Measurements from ENCODE around the gene CWC25. TPM values are rescaled to one million over a fixed set of nuclear protein-coding genes. Genes with fewer than 3 reads are reported as not detected.

Gene CWC25
- total RNA-seq, 1 donor from 2014 or later, result 13.0 TPM

DNA sequence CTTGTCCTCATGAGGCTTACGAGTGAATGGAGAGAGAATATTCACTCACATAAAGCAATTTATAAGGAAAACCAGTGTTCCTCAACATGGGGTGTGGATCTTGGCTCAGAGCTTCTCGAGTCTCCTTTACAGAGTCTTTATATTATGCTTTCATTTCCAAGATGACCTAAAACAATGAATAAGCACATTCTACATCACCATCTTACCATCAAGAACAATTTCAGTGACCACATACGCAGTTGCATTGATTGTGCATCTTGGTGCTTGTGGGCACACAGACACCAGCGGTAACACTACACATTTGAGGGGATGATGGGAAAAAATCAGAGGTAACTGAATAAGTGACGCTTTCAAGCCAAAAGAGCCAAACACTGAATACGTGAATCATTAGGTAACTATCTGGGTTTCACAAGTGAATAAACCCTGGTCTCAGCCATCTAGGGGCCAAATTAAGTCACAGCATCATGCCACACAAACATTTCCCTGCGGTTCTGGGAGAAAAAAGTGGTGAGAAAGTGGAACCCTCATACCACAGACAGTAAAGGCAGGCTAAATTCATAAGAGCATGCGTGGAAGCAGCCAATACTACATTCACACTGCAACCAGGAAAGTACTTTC lies 9.4 kb downstream of the CWC25 start:
- peaks cover 2% of the 10 kb centered on the region for H3K27me3 Mint-ChIP-seq (ENCODE audit: unreplicated experiment)
- H3K4me1 Mint-ChIP-seq (ENCODE audit: low read depth, unreplicated experiment), result no peaks in the 10 kb centered on the region
- no peak overlapping the region for H3K27ac Mint-ChIP-seq (ENCODE audit: unreplicated experiment)
- DNase-seq, result no peak
- H3K9me3 Mint-ChIP-seq (ENCODE audit: unreplicated experiment), result peaks cover 3% of the 10 kb centered on the region
- no peak overlapping the region for H3K4me3 Mint-ChIP-seq (ENCODE audit: unreplicated experiment)
- peaks cover 2% of the 10 kb centered on the region for H3K36me3 Mint-ChIP-seq (ENCODE audit: unreplicated experiment)
- TF ChIP-seq, protein P1, sequence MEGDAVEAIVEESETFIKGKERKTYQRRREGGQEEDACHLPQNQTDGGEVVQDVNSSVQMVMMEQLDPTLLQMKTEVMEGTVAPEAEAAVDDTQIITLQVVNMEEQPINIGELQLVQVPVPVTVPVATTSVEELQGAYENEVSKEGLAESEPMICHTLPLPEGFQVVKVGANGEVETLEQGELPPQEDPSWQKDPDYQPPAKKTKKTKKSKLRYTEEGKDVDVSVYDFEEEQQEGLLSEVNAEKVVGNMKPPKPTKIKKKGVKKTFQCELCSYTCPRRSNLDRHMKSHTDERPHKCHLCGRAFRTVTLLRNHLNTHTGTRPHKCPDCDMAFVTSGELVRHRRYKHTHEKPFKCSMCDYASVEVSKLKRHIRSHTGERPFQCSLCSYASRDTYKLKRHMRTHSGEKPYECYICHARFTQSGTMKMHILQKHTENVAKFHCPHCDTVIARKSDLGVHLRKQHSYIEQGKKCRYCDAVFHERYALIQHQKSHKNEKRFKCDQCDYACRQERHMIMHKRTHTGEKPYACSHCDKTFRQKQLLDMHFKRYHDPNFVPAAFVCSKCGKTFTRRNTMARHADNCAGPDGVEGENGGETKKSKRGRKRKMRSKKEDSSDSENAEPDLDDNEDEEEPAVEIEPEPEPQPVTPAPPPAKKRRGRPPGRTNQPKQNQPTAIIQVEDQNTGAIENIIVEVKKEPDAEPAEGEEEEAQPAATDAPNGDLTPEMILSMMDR (IDR thresholded peaks at IDR 0.05; ENCODE audit: partially characterized antibody, unreplicated experiment), result no peak

DNA sequence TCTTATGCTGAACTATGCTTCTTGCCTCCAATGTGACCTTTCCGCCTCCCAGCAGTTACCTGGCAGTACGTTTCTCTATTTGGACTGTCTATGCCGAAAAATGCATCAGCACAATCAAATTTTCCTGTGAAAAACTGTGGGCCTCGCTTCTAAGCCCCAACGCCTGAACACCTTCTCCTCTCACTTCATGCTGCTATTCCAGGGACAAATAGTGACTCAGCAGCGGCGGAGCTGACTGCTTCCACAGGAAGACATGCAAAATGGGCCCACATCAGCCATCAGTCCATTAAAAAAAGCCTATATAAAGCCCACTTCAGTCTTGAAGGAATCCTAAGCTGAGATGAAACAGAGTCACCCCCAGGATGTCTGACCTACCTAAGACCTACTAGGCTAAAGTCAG lies 15.3 kb downstream of the CWC25 start:
- no peak for DNase-seq
- TF ChIP-seq, protein P1 (IDR thresholded peaks at IDR 0.05; ENCODE audit: partially characterized antibody, unreplicated experiment), result no peak
- H3K36me3 Mint-ChIP-seq (ENCODE audit: unreplicated experiment), result no peaks in the 10 kb centered on the region
- H3K27ac Mint-ChIP-seq (ENCODE audit: unreplicated experiment), result no peak overlapping the region
- peaks cover 1% of the 10 kb centered on the region for H3K9me3 Mint-ChIP-seq (ENCODE audit: unreplicated experiment)
- no peaks in the 10 kb centered on the region for H3K27me3 Mint-ChIP-seq (ENCODE audit: unreplicated experiment)
- no peak overlapping the region for H3K4me3 Mint-ChIP-seq (ENCODE audit: unreplicated experiment)
- H3K4me1 Mint-ChIP-seq (ENCODE audit: low read depth, unreplicated experiment), result no peaks in the 10 kb centered on the region

DNA sequence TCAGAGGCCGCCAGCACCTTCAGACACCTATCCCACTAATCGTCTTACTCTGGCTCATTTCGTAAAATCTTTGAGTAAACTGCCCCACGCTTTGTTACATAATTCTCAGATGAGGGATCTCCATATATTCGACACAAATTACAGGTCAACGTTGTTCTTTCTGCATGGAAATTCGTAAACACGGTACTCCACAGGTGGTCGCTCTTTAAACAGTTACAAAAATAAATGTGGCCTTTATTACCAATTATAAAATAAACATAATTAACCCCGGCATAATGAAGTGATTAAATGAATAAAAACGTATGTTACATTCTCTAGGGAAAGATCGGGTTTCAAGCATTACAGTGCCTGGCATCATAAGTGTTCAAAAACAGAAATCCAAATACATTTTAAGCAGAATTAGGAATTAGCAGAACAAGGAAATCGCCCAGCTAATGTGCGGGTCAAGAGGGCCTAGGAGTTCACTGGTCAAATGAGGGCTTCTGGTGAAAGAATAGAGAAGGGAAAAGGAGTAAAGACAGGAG lies 24.8 kb downstream of the CWC25 start:
- no peak for DNase-seq
- TF ChIP-seq, protein P1 (IDR thresholded peaks at IDR 0.05; ENCODE audit: partially characterized antibody, unreplicated experiment), result no peak
- peaks cover 17% of the 10 kb centered on the region for H3K36me3 Mint-ChIP-seq (ENCODE audit: unreplicated experiment)

DNA sequence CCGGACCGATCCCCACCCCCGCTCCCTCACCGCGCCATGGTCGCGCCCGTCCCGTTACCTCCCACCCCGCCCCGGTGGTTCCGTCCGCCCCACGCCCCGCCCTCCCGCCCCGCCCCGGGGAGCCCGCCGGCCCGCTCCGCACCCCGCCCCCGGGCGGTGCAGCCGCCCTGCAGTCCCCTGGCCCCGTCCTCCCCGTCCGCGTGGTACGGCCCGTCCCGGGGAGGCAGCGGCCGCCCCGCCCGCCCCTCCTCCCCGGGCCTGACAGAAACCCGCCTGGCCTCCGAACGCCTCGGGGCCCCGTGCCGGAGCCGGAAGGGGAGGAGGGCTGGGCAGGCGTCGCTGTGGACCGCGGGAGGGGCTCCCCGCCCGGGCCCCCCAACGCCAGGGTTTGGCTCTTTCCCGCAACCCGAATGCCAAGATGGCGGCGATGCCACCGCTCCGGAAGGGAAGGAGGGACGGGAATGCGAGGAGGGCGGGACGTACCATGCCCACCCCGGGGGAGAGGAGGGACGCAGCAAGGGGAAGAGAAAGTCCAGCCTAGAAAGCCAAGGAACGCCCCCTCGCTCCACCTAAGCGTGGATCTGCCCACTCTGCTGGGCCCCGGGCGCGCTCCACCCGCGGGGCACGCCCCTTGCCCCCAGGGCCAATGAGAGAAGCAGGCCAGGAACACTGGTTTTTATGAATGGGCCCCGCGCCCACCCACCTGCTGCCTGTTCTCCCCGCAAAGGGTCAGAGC lies 25.5 kb downstream of the CWC25 start, which contains the start of gene PIP4K2B:
Gene PIP4K2B, minus strand, starts transcription at position 56 of the 736 bp plus-strand sequence. CDS start 132 bp downstream, outside the sequence.
- H3K36me3 Mint-ChIP-seq (ENCODE audit: unreplicated experiment), result peaks cover 17% of the 10 kb centered on the region

More for the DNA sequence above, 24.8 kb downstream of the CWC25 start:
- H3K27me3 Mint-ChIP-seq (ENCODE audit: unreplicated experiment), result peaks cover 12% of the 10 kb centered on the region
- H3K4me1 Mint-ChIP-seq (ENCODE audit: low read depth, unreplicated experiment), result peaks cover 20% of the 10 kb centered on the region
- peaks cover 9% of the 10 kb centered on the region for H3K9me3 Mint-ChIP-seq (ENCODE audit: unreplicated experiment)
- H3K4me3 Mint-ChIP-seq (ENCODE audit: unreplicated experiment), result peak overlapping the region; percentile 84
- peak overlapping the region; percentile 62 for H3K27ac Mint-ChIP-seq (ENCODE audit: unreplicated experiment)

More for the DNA sequence above, 25.5 kb downstream of the CWC25 start, which contains the start of gene PIP4K2B:
- Mint-ChIP-seq H3K27ac (ENCODE audit: unreplicated experiment) (peak within 1 kb of the TSS; percentile 80), H3K27me3 (ENCODE audit: unreplicated experiment) (peaks cover 12% of the 10 kb centered on the region), H3K4me1 (ENCODE audit: low read depth, unreplicated experiment) (peaks cover 20% of the 10 kb centered on the region), H3K4me3 (ENCODE audit: unreplicated experiment) (peak within 1 kb of the TSS; percentile 94), H3K9me3 (ENCODE audit: unreplicated experiment) (peaks cover 9% of the 10 kb centered on the region)
- DNase-seq, result peak; percentile 97
- TF ChIP-seq, protein P1 (IDR thresholded peaks at IDR 0.05; ENCODE audit: partially characterized antibody, unreplicated experiment), result no peak

Measured in glutamatergic neuron (in vitro differentiated cells).